Upper lobe of right lung (tissue), 1 donor: ENCODE data around the gene FZD7. TPM values are rescaled to one million over a fixed set of nuclear protein-coding genes. Genes with fewer than 3 reads are reported as not detected.

Source experiments
- ATAC-seq: fragments of 200-7000 bp; cut with Tn5 transposase; one replicate; pipeline ENCODE4 v1.9.1; 2020; ENCODE audit warnings: mild to moderate bottlenecking, moderate library complexity
- DNase-seq: peaks from one replicate; pipeline ENCODE4 v3.0.0-alpha.2; 2020
- H3K27ac ChIP-seq: fragments of 200-600 bp; one replicate; pipeline ENCODE4 v1.8.0; 2022
- H3K27me3 ChIP-seq: fragments of 200-600 bp; one replicate; pipeline ENCODE4 v1.8.0; 2022; ENCODE audit warnings: mild to moderate bottlenecking
- H3K36me3 ChIP-seq: fragments of 200-600 bp; one replicate; pipeline ENCODE4 v1.8.0; 2022
- H3K4me1 ChIP-seq: fragments of 200-600 bp; one replicate; pipeline ENCODE4 v1.8.0; 2022
- H3K4me3 ChIP-seq: fragments of 200-600 bp; one replicate; pipeline ENCODE4 v1.8.0; 2022; ENCODE audit warnings: mild to moderate bottlenecking
- H3K9me3 ChIP-seq: fragments of 200-600 bp; one replicate; pipeline ENCODE4 v1.8.0; 2022
- CTCF ChIP-seq: fragments of 200-600 bp; IDR thresholded peaks from one replicate; pipeline ENCODE4 v1.8.0; 2022; ENCODE audit warnings: antibody characterized with exemption
- intact Hi-C: fragments of 100-400 bp; cut with DNase I; formaldehyde crosslinking; loops from one replicate; pipeline ENCODE4 v1.11.0; 2022
- long read RNA-seq: library from polyadenylated mRNA; unstranded; transcript quantifications from one replicate; pipeline ENCODE4 v2.0.0, GENCODE V29; 2021
- total RNA-seq: library from RNA; stranded (reverse); fragmentation: NEBNext Ultra II Directional; extraction: Animal tissue kit (Norgen Biotek cat#: 25700); gene quantifications from one replicate; pipeline ENCODE4 v1.2.1, GENCODE V29; 2021
- donor health status: DM: no; HTN: yes; CAD: no; lungs with severe emphysema.

FZD7 gene
- 13.6 TPM for total RNA-seq
- long read RNA-seq, transcript FZD7-201 (1 exons, 3,859 nt) = major isoform, 53 of 53 reads
- long read RNA-seq, partial matches to known transcripts = 0 of 53 reads
- long read RNA-seq, other reads (novel, unspliced or antisense) = 0 of 53 reads

GRCh38 chr2:202033317-202034248 is at the start of gene FZD7:
TSS of gene FZD7 (plus strand) at chr2:202033855. CDS start at chr2:202034648, 793 bp downstream.
- no peaks in the 10 kb centered on the region for H3K36me3 ChIP-seq
- H3K4me3 ChIP-seq = peak within 1 kb of the TSS; percentile 72
- intact Hi-C loops = no loop called here
- peak within 1 kb of the TSS; percentile 92 for H3K27ac ChIP-seq
- peak; percentile 97 for DNase-seq
- ATAC-seq = peak; percentile 93
- no peak for TF ChIP-seq CTCF
- peaks cover 23% of the 10 kb centered on the region for H3K27me3 ChIP-seq
- peaks cover 21% of the 10 kb centered on the region for H3K4me1 ChIP-seq
- H3K9me3 ChIP-seq = no peaks in the 10 kb centered on the region

- no peak for TF ChIP-seq CTCF
- no peak for ATAC-seq
These were observed 49.3 kb upstream of the FZD7 start for GRCh38 chr2:201984333-201984732.

GRCh38 chr2:201984800-201985525 is 48.7 kb upstream of the FZD7 start:
- H3K27me3 ChIP-seq = no peaks in the 10 kb centered on the region
- no peaks in the 10 kb centered on the region for H3K4me1 ChIP-seq
- no peak overlapping the region for H3K4me3 ChIP-seq
- ATAC-seq (peak; percentile 32), DNase-seq (no peak)
- no peak overlapping the region for H3K27ac ChIP-seq
- no peaks in the 10 kb centered on the region for H3K9me3 ChIP-seq
- no peak for TF ChIP-seq CTCF
- intact Hi-C loops = no loop called here
- H3K36me3 ChIP-seq = no peaks in the 10 kb centered on the region

More at GRCh38 chr2:201984333-201984732, 49.3 kb upstream of the FZD7 start:
- no peaks in the 10 kb centered on the region for H3K9me3 ChIP-seq
- H3K27ac ChIP-seq = no peak overlapping the region
- H3K27me3 ChIP-seq = no peaks in the 10 kb centered on the region
- H3K4me1 ChIP-seq = no peaks in the 10 kb centered on the region
- H3K4me3 ChIP-seq = no peak overlapping the region
- no peak for DNase-seq
- intact Hi-C loops = no loop called here
- no peaks in the 10 kb centered on the region for H3K36me3 ChIP-seq

GRCh38 chr2:201985728-201986462 is 47.8 kb upstream of the FZD7 start:
- Histone ChIP-seq H3K27ac (no peak overlapping the region), H3K9me3 (no peaks in the 10 kb centered on the region), H3K4me1 (no peaks in the 10 kb centered on the region), H3K27me3 (no peaks in the 10 kb centered on the region), H3K36me3 (no peaks in the 10 kb centered on the region), H3K4me3 (no peak overlapping the region)
- intact Hi-C loops = no loop called here
- DNase-seq = no peak
- no peak for ATAC-seq
- TF ChIP-seq CTCF = no peak

GRCh38 chr2:201986463-201986735 is 47.3 kb upstream of the FZD7 start:
- no peak for TF ChIP-seq CTCF
- Histone ChIP-seq H3K4me1 (no peaks in the 10 kb centered on the region), H3K4me3 (no peak overlapping the region), H3K9me3 (no peaks in the 10 kb centered on the region), H3K27ac (no peak overlapping the region), H3K36me3 (no peaks in the 10 kb centered on the region), H3K27me3 (no peaks in the 10 kb centered on the region)
- intact Hi-C loops = no loop called here
- DNase-seq = no peak
- ATAC-seq = no peak
